GM19023 (cell line): Measurements from ENCODE around the gene ZNF423.
"Not testable (repeated sequence)": the region's sequence is repeated elsewhere in the genome, so short reads cannot be mapped to it uniquely, and the experiment has no call there.

ENCODE experiments used
- ATAC-seq: cut with Tn5 transposase; IDR thresholded peaks from one replicate; pipeline ENCODE4 v1.9.1; 2021; ENCODE audit warnings: mild to moderate bottlenecking, moderate library complexity; ENCODE audit not compliant: unreplicated experiment

The ZNF423 gene

DNA sequence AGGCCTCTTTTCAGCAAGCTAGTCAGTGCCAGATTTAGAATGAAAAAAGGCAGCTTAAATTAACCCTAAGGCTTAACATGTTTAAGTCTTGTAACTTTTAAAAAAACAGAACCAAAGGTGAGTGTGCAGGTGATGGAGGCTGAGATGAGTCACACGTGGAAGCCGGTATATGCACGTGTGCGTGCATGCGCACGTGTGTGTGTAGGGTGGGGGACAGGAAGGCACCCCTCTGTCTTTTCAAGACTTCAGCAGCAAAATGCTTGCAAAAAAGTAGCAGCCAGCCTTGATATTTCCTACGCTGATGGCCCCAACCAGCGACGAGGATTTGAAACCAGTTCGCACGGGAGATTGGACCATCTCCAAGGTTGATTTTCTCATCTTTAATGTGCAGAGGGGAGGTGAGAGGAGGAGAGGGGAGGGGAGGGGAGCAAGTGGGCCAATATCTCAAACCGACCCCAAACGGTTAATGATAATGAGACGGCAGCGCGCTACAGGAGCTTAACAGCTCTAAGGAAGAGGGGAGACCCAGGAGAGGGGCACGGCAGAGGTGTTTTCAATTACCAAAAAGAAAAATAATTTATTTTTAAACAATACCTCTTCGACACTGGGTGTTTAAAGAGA, 154.7 kb downstream of the ZNF423 start:
- ATAC-seq, result no peak

DNA sequence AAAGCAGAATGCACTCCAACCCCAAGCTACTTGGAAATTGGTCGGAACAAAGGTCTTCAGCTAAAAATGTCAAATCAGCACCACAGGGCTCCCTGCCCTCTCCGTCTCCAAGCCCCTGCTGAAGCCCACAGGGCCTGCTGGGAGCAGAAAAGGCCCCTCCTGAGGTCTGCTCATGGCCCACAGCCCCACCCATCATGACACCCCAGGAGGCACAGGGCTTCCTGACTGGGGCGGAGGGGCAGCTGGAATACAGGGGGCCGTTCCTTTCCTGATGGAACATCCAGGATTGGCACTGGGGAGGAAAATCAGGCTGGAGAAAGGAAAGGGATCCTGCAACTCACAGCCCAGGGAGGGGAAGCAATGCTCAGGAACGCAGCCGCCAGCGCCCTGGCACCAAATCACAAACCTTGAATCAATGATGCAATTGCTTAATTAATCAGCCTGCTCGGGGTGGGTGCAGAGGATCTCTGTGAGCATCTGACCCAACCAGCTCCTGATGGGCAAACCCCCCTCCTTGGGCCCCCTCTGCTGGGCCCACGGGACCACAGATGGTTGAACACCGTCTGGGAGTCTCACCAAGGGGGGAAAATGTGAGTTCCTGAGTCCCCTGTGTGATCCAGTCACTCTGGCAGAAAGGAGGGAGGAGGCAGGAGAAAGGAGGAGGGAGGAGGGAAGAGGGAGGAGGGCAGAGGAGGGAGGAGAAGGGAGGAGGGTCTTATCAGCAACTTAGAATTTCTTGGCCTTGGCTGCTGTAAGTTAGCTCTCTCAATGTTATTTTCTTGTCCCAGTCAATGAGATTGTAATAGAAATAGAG, 155.5 kb downstream of the ZNF423 start:
- no peak for ATAC-seq

DNA sequence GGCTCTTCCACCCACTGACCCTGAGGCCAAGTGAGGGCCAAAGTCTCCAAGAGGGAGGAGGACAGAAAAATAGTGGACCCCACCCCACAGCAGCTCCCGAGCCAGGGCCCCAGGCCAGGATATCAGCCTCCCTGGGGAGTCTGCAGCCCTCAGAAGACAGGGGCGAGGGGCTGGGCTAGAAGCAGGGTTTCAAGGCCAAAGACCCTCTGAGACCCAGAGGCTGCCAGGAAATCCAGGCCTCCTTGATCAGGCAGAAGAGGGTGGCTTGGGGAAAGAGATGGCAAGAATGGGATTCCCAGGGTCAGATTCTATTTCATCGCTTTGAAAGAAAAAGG, 156.1 kb downstream of the ZNF423 start:
- no peak for ATAC-seq

DNA sequence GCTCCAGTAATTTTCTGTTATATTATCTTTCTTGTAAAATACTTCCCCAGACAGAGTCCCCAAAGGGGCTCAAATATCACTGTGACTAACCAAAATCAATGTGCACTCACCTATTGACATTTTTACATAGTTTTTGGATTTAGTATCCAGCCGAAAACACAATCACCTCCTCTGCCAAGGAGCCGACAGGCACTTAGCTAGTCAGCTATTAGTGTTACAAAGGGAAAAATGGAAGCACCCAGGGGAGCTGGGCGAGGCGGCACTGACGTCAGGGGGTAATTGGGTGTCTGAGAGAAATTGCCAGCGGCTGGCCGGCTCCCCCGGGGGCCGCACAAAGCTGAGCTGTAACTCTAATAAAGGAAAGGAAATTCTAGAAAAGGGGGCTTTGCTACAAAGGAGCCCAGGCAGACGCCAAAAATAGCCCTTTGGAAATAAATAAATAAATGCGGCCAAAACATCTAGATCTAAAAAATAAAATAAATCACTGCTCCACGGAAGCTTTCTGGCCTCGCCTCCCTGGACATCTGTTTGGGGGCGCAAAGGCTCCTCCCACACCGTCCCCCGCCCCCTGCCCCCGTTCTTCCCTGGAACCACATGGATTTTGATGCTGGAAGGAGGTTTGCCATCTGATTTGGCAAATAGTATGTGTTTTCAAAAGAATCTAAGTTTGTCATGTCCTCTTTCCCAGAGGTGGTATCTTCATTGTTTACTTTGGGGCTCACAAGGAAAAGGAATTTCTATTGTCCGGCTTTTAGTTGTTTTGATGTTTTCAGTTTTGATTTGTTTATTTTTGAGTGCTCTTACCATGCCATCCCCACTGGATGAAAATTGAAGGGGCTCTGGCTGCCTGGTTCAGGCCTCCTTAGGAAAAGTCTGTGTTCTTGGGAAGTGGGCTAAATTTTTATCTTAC, 156.7 kb downstream of the ZNF423 start:
- no peak for ATAC-seq

DNA sequence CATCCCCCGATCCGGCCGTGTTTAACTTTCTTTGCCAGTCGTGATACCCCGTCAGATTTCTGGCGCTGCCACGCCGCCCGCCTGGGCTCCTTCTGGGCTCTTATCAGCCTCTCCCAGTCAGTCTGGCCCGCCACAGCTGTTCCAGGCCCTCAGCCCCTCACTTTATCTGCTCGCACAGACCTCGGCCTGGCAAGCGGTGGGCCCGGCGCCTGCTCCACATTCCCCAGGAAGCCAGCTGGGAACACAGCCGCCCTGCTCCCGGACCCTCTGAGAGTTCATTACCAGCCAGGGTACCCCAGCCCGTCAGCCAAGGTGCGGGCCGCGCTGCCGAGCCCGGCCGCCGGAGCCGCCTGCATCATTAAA, 157.5 kb downstream of the ZNF423 start:
- ATAC-seq, result no peak

DNA sequence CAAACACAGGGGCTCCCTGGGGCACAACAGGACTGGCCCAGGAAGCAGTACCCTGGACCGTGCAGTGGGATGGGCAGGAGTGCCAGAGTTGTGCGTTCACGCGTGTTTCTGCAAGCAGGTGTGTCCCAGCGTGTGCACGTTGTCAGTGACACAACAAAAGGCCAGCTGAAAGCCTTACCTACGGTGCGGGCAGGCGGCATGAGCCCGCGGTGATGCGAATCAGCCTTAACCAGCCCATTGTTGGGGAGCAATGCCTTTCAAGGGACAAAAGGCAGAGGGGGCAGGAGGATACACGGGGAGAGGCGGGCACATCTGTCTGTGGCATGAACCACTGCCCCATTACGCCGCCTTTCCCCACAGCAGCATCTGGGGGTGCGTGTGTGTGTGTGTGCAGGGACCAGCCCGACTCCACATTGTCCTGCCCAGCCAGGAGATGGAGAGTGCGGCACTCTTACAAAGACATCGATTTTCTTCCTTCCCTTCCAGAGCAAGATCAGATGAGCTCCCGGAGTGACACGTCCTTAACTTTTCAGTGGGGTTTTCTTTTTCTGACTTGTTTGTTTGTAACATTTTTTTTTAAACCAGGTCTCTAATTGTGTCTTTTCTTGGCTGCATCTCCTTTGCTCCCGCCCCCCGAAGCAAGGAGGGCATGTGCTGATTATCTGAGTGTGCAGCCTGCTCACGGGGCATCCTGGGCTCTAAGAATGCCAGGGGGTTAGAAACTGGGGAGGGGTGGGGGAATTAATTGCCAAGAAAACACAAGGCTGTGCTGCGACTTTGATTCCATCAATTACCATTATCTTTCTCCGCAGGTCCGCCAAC, 158.1 kb downstream of the ZNF423 start:
- no peak for ATAC-seq

DNA sequence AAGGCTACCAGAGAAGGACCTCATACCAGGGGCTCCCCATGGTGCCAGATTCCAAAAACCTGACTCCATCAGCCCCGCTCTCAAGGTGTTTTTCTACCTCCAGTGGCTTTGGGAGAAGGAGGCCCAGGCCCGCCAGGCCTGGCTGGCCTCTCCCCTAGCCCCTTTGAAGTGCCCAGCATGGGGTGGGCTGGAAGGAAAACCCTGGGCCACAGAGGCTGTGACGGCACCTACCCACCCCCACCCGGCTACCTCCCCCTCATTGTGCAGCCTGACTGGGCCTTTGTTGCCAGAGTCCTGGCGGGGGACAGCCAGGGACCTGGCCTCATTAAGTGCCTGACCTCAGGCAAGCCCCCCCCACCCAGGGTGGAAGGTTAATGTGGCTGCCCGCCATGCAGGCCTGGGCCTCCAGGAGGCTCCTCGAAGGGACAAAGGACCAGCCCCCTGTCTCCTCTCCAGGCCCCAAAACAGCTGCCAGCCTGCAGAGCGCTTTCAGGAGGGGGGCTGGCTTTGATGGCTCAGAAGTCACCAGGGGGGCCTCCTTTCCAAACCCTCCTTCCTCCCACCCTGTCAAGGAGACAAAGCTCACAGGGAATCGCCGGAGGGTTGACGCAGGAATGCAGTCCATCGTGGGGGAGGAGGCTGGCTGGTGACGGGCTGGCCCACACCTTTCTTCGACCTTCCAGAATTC, 159.4 kb downstream of the ZNF423 start:
- ATAC-seq, result no peak

DNA sequence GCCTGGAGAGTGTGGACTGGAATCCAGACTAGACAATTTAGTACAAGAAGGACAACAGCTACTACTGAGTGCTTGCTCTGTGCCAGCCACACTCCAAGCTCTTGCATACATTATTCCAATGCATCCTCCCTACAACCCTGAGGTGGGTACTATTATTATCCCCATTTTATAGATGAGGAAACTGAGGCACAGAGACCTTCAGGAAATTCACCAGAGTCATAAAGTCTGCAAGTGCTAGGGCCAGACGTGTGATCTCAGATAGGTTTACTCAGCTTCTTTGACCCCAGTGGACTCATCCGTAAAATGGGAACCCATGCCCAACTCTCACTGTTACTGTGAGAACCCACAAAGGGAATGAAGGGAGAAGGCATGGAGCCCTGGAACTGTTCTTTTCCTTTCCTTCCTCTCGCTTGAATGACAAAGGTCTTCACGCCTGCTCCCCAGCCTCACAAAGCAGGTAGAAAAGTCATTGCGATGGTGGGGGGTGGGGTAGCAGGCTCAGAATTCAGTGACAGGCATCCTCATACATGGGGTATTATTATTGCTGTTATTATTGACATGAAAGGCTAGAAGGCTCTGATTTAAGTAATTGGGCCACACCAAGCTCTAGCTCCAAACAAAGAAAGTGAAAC, 160.0 kb downstream of the ZNF423 start:
- no peak for ATAC-seq

DNA sequence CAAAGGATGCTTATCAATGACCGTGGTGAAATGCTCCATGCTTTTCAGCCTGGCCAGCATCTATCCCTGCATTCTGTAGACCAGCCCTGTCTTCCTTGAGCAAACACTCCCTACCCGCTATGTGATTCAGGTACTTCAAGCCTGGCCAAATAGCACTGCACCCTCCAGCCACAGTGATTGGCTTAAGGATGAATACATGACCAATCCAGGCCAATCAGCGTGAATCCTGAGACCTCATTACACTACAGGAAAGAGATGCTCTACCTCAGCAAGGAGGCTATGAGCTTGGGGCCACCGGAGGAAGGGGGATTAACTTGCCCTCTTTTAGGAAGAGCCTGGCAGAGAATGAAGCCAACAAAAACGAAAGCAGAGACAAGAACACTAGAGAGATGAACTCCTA, 162.5 kb downstream of the ZNF423 start:
- ATAC-seq, result no peak

DNA sequence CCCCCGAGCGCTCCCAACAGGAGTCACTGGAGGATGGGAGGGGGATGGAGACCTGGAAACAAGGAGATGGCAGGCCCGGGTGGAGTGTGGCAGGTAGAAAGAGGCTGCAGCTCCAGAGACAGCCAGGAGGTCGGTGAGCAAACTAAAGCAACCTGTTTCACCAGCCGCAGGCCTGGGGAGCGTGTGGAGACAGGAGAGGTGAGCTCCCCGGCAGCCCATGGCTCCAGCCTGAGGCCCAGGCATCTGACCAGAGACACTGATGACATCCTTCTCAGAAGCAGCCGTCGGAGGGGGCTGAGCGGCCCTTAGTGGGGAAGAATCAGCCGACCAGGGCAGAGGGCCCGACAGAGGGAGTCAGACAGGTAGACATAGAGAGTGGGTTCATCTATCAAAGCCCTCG, 165.1 kb downstream of the ZNF423 start:
- ATAC-seq, result no peak

DNA sequence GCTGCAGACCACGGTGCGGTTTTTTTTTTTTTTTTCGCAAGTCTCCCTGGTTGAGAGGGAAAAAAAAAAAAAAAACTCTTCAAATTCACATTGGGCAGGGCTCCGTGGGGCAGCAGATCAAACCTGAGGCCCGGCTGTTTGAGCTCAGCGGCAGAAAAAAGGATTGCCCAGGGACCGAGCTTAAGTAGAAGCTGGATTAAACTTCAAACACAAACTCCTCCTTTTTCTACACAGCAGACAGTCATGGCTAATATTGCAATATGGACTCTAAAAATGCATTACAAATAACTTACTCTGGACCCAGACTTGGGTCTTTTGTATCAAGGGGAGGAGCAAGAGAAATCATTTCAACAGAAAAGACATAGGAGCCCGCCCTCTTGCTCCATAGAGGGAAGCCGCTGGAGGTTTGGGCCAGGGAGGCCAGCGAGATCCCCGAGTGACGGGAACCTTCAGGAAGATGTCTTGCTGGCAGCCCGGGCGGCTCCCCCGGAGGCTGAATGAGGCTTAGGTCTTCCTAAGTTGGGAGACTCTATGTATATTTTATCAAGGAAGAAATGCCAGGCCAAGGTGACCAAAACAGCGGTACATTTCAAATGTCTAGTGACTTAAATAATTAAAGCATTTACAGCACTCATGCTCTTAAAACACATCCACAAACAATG, 167.7 kb downstream of the ZNF423 start:
- ATAC-seq, result no peak

DNA sequence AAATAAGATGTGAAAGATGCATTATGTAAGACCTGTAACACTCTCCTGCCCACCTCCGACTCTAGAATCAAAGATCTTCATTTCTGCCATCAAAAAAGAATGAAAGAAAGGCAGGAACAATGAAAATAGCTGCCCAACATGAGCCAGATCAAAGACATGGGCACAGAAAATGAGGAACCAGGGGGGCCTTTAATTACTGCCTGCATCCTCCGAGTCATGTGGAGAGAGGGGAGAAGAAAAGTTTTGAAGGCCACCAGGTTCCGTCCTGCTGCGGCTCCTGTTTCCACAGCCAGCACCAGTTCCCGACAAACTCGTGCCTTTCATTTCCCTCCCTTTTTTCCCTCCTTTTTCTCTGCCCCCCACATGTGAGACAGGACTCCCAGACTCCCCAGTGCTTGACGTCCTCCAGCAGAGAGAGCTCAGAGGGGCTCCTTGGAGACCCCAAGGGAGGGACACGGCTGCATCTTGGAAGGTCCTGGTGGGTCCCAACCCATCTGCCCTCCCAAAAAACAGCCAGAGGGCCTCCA, 168.4 kb downstream of the ZNF423 start:
- ATAC-seq, result no peak

DNA sequence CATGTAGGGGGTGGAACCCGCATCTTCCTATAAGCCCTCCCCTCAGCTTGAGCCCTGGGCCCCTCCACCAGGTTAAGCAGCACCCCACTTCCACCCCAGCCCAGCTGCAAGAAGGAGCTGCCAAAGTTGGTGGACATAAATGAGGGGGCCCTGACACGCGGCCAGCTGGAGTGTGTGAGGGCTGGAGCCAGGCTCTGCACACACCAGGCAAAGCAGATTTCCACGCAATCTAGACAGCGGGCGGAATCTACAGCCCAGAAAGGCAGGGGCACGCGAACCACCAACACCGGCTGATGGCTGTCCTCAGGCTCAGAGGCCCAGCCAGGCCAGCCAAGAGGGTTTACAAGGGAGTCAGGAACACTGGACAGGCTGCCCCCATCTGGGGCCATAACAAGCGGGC, 171.2 kb downstream of the ZNF423 start:
- ATAC-seq, result no peak

DNA sequence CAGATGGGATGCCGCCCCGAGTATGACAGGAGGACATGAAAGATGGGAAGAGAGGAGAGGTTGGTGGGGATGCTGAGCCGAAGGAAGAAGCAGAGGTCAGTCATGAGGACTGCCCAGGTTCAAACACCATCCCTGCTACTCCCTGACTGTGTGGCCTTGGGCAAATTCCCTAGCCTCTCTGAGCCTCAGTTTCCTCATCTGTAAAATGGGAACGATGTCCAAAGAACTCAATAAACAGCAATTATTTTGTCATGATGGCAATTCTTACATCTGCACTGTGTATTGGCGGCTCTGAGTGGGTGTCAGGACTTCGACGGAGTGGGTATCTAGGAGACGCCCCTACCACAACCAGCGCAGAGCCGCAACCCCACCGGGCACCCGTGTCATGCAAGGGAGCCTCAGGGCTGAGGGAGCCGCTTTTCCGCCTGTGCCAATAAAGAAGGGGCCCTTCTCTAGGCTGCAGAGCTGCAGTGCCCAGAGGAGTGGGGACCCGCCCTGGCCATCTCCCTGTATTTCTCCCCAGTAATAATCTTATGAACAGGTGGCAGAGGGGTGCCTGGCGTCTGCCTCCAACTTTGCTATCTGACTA, 173.2 kb downstream of the ZNF423 start:
- no peak for ATAC-seq

DNA sequence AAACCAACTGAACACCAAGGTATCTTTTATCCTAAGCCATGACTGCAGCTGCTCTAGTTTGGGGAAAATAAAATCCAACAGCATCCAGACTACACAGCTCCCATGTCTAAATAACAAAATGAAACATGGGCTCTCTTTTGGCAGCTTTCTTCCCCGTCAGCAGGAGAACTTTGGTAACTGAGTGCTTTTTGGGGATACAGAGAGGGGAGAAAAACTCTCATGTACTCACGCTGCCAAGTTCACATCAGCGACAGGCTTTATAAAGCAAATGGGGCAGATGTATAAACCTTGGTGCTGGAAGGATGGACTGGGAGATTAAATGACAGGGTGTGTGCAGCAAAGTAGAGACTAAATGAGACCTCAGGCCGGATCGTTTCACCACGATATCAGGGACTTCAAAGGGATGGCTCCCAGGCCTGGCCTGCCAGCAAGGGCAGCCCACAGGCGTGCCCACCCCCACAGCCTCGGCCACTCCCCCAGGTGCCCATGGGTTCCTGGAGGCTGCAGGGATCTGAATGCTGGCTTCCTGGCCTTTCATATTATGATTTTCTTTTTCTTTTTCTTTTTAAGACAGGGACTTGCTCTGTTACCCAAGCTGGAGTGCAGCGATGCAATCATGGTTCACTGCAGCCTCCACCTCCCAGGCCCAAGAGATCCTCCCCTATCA, 174.6 kb downstream of the ZNF423 start:
- ATAC-seq, result no peak

DNA sequence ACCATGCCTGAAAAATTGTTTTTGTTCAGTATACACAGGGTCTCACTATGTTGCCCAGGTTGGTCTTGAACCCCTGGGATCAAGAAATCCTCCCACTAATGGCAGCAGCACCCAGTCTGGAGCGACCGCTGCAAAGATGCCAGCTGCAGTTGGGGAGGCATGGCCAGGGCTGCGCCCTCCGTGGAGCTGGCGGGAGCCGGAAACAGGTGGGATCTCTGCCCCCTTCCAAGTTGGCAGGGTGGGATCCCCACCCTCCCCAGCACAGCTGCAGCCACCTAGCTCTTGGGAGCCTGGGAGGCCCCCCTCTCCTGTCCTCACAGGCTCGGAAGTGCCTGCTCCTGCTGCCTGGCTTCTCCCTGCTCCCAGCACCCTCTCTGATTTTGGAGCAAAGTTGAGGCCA, 176.8 kb downstream of the ZNF423 start:
- ATAC-seq, result no peak

DNA sequence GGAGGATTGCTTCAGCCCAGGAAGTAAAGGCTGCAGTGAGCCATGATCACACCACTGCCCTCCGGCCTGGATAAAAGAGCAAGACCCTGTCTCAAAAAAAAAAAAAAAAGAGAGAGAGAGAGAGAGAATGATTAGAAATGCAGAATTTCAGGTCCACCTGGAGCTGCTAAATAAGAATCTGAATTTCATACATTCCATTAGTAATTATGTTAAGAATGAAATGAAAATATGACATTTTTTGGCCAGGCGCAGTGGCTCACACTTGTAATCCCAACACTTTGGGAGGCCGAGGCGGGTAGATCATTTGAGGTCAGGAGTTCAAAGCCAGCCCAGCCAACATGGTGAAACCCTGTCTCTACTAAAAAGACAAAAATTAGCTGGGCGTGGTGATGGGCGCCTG, 178.3 kb downstream of the ZNF423 start:
- ATAC-seq, result not testable (repeated sequence)

DNA sequence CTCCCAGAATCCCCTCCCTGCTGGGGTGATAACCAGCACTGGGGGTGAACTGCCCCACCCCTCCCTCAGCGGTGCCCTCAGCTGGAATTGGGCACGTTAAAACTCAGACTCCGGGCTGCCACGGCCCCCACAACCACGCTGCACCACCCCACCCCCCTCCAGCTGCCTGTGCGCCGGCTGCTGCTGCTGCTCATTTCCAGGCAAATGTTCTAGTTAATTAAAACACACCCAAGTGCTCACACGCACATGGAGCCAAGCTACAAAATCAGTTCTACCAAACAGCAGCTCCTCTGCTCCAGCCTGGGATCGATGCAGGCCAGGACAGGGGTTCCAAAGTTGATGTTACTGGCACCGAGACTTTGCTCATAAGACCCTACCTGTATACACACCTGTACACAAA, 180.5 kb downstream of the ZNF423 start:
- ATAC-seq, result no peak
